ENCODE measurements around the gene UCHL1.
"Not testable (repeated sequence)": the region's sequence is repeated elsewhere in the genome, so short reads cannot be mapped to it uniquely, and the experiment has no call there.

UCHL1 gene

DNA sequence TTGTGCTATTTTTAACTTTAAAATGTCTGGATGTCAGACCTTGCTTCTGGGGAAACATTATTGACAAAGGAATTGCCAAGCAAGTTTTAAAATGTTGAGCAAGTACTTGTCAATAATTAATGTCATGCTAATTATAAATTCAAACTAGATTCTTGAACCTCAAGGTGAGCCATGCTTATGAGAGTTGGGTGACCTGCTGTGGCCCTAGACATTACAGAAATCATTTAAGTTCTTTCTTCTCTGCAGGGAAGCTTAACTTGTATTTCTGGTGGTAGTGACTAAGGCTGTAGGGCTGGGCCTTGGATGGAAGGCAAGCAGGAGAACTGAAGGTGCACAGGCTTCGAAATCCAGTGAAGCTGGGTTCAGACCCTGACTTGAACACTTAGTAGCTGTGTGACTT lies 14.8 kb upstream of the UCHL1 start:
- DNase-seq: no peak

DNA sequence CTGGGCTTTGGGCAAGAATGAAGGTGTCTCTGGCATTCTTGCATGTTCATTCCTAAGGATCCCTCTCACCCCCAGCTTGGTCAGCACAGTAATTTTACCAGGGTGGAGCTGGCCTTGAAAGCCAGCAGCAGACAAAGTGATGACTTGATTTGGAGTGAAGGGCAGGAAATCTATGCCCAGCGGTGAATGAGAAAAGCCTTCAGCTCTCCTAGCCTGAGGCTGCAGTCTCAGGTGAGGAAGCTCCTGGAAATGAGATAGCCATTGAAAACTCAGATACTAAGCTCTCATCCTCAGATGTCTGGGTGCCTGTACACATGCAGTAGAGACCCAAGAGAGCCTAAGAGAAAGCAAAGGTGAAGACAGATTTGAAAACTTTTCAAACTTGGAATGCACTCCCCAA lies 10.7 kb upstream of the UCHL1 start:
- DNase-seq: no peak

DNA sequence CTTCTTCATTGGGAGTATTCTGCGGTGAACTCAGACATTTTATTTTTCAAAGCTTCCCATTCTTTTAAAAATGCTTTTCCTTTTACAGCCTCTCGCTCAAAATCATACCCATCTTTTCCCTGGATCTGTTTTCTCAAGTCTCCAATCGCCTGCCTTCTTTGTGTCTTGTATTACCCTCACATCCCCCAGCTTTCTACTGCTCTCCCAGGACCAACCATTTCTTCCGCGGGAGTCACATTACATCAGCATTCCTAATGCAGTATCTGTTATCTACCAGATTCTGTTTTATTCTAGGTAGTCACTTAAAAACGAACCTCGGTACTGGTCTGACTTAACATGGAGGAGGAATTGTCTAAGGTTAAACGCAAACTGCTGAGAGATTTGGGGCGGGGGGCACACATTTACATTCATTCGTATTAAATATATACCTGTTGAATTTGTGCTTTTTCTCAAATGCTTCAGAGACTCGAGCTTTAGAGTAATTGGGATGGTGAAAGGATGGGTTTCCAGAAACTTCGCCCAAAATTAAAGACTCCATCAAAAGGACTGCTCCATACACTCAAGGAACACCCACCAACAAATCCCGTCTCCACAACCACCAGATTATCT lies 493 bp upstream of the UCHL1 start:
- DNase-seq: no peak

DNA sequence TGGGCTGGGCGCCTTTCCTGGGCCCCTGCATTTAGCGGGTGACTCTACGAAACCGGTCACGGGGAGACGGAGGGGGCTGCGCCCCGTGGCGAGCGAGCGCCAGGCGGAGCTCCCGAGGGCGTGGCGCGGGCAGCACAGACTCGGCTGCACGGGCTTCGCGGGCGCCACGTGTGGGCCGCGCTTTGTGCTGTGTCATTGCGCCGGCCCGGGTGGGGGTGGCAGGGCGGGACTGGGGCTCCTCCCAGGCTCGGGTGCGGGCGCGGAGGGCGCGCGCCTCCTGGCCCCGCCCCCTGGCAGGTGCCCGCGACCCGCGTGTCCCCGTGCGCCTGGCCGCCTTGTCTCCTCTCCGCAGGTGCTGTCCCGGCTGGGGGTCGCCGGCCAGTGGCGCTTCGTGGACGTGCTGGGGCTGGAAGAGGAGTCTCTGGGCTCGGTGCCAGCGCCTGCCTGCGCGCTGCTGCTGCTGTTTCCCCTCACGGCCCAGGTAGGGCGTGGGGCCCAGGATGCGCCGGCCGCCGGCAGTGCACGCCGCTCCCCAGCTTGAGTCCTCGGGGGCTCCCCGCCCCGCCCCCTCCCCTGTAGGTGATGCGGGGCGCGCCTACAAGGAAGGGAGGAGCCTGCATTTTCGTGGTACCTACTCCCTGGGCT lies 651 bp downstream of the UCHL1 start:
- DNase-seq: peak; percentile 62

DNA sequence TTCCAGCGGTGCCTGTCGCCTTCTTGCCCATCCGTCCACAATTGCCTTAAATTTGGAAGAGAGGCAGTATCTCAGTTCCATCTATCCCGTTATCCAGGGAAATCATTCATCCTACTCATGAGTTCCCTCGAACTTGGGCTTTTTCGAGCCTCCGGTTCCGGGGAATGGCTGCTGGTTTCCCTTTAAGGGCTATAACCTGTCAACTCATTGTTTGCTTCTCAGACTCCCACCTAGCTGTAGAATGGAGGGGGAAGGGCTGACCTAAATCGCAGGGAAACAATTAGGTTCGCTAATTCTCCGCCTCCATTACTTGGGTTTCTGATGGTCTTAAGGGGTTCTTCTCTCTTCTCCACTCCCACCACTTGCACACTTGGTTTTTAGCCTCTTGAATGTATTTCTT lies 1.2 kb downstream of the UCHL1 start:
- DNase-seq: no peak

DNA sequence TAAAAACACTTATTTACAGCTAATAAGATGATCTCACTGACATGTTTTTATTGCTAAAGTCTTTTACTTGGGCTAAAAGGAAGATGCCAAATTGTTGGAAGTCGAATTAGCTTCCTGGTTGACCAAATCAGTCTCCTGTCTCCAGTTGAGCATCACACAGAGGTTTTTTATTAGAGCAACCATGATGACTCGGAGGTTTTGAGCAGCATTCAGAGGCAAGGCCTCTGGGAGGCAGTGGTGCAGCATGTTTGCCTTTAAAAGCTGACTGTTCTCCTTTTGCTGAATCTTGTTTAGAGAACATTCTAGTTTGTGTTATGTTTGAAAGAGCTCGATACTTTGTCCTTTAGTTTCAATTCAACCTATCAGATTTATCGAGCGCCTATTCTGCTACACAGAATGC lies 2.1 kb downstream of the UCHL1 start:
- DNase-seq: no peak

DNA sequence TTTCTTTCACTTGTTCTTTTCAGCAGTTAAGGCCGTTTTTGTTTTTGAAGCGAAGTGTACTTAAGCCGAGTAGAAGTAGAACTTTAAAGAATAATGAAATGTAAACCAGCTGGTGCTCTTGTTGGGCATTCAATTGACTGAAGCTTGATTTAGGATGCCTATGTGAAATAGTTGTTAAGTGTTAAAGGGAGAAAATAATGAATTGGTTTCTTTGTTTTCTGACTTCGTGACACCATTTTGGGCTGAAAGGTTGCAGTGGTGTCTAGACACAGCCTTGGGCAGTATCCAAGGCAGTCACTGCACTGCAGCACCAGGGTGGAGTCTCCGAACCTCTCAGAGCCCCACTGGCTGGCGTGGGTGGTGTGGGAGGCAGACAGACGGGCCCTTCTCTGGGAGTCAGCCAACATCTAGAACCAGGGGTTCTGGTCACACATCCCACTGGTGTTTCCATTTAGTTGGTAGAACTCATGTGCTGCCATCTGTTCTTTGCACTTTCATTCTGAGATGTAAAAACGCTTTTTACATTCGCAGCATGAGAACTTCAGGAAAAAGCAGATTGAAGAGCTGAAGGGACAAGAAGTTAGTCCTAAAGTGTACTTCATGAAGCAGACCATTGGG lies 3.5 kb downstream of the UCHL1 start:
- DNase-seq: no peak

DNA sequence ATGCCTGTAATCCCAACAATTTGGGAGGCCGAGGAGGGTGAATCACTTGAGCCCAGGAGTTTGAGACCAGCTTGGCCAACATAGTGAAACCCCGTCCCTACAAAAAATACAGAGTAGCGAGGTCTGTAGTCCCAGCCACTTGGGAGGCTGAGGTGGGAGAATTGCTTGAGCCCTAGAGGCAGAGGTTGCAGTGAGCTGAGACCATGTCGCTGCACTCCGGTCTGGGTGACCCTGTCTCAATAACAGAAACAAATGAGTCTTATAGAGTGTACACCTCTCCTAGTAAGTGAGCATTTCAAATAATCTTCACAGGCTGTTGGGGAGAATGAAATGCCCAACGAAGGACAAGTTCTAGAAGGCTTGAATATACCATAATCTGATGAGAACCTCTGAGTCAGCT lies 5.5 kb downstream of the UCHL1 start:
- no peak for DNase-seq

DNA sequence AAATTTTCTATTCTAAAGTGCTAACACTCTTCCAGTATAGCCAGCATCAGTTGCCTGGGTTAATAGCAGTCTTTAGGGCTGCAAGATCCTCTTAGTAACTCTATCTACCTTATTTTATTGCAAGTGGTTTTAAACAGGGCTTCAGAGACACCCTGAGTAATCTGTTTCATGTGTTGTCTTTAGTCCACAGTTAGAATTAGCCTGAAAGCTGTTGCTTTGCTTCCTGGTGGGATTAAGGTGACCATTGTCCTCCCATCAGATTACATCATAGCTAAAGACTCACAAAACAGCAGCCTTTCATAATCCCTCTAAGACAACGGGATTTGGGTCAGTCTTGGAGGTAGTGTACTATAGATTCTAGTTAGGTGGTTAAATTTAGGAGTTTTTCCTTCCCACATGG lies 7.5 kb downstream of the UCHL1 start:
- DNase-seq: no peak

DNA sequence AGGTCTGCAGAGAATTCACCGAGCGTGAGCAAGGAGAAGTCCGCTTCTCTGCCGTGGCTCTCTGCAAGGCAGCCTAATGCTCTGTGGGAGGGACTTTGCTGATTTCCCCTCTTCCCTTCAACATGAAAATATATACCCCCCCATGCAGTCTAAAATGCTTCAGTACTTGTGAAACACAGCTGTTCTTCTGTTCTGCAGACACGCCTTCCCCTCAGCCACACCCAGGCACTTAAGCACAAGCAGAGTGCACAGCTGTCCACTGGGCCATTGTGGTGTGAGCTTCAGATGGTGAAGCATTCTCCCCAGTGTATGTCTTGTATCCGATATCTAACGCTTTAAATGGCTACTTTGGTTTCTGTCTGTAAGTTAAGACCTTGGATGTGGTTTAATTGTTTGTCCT lies 11.3 kb downstream of the UCHL1 start:
- no peak for DNase-seq

DNA sequence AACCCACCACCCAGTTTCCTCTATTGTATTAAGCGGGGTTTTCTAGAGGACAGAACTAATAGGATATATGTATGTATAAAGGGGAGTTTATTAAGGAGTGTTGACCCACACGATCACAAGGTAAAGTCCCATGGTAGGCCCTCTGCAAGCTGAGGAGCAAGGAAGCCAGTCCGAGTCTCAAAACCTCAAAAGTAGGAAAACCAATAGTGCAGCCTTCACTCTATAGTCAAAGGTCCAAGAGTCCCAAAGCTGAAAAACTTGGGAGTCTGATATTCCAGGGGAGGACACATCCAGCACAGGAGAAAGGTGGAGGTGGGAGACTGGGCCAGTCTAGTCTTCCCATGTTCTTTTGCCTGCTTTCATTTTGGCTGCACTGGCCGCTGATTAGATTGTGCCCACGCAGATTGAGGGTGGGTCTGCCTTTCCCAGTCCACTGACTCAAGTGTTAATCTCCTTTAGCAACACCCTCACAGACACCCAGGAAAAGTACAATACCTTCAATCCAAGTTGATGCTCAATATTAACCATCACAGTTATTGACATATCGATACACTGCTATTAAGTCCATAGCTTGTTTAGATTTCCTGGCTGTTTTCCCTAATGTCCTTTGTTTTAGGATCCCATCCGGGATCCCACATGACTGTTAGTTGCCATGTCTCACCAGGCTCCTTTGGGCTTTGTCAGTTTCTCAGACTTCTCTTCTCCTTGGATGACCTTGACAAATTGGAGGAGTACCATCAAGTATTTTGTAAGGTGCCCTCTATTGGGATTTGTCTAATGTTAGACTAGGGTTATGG lies 12.2 kb downstream of the UCHL1 start:
- no peak for DNase-seq

DNA sequence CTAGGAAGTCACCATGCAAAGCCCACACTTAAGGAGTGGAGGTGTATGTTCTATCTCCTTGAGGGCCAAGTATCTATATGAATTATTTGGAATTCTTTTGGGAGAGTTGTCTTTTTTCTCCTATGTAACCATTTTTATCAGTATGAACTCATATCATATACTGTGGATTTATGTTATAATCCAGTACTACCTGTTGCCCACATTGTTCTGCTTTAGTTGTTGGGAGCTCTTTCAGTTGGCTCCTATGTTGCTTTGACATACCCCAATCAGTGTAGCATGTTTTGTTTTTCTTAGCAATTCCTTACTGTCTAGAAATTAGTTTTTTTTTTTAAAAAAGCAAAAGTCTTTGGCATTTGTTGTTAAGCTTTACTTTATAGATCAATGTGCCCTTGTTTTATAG lies 13.0 kb downstream of the UCHL1 start:
- DNase-seq: no peak

DNA sequence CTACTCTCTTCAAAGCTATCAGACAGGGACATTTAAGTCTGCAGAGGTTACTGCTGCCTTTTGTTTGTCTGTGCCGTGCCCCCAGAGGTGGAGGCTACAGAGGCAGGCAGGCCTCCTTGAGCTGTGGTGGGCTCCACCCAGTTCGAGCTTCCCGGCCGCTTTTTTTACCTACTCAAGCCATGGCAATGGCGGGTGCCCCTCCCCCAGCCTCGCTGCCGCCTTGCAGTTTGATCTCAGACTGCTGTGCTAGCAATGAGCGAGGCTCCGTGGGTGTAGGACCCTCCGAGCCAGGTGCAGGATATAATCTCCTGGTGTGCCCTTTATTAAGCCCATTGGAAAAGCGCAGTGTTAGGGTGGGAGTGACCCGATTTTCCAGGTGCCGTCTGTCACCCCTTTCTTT lies 19.2 kb downstream of the UCHL1 start:
- not testable (repeated sequence) for DNase-seq

DNA sequence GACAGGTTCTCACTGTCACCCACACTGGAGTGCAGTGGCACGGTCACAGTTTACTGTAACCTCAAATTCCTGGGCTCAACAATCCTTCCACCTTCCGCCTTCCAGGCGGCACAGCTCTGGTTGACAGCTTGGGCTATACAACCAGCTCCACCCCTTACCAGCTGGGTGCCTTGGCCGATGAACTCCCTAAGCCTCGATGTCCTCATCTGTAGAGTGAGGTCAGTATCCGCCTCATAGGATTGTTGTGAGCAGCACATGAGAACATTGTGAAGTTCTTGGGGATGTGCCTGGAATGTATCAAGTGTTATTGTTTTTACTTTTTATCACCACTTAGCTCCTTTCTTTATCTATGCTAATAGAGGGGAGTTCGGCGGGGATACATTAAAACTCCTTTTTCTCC lies 23.3 kb downstream of the UCHL1 start:
- DNase-seq: no peak

DNA sequence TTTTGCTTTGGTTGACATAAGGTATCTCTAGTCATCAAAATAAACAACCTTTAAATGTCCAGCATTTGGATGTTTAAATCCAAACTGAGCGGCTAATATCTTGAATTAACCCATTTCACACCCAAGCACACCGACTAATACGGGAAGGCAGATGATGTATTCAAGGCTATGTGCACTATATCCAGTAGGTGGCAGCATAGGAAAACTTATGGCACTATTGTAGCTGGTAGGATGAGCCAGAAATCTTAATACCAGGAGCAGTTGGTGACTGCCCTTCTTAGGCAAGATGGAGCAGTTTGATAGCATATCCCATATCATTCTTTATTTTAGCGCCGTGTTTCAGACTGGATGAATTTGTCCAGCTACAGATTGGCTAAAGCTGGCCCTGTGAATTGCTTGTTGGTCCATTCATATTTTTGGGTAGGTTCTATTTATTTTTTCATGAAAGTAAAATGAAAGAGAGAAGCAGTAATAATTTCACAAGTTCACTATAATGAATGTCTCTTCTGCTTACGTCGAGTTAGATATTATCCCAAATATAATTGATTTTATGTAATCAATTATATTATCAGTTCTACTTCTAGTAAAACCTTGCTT lies 24.4 kb downstream of the UCHL1 start:
- no peak for DNase-seq

DNA sequence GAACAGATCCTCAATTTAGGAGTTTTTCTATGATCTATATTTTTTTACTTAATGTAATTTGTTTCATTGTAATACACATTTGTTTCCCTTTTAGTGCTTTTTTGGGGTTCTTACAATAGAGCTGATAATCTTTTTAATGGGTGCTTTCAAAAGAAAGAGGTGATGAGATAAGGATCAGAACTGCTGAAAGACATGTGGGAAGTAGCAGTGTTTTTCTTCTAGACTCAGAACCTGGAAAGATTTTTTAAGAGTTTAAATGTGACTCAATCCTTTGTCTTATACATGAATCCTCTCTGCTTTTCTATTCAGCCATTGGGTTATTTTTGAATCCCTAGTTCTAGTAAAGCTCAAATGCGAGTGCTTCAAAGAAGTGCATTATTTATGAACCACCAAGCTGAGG lies 25.6 kb downstream of the UCHL1 start:
- DNase-seq: no peak

DNA sequence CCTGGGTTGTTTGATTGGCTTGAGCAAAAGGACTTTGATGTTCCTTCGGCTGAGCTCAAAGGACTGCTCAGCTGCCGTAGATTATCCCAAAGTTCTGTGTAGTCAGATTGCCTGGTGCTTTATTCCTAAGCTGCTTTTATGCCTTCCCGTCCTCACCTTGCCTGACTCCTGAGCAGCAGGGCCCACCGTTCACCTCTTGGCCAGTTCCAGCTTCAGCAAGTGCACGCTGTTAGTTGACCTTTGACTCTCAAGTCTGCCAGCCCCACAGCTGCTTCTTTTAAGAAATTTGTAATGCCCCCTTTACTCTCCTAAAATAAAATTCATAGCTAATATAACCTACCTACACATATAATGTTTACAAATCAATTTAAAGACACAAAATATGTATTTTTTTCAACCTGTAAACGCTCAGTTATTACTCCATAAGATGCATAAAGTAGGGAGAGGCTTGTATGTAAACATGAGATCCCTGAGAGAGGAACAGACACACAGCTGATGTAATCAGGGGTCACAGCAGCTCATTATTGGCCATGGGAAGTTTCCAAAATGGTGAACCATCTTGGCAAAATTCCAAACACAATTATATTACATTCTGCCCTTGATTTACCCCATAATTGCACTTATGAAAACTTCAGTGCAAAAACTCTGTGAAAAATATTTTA lies 28.6 kb downstream of the UCHL1 start:
- no peak for DNase-seq

DNA sequence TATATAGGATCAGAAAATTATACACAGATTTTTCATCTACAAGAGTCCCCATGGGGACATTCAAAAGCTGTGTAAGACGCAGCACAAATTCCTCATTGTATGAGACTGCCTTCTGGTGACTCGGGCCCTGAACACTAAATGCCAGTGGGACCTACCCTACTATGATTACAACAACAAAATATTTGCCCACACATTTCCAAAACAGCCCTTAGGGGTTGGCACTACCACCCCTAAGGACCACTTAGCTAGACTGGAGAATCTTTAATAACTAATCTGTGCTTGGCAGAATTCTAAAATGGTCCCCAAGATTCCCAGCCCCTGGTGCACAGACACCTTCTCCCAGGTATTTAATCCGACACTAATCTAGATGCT lies 29.1 kb downstream of the UCHL1 start:
- DNase-seq: no peak

DNA sequence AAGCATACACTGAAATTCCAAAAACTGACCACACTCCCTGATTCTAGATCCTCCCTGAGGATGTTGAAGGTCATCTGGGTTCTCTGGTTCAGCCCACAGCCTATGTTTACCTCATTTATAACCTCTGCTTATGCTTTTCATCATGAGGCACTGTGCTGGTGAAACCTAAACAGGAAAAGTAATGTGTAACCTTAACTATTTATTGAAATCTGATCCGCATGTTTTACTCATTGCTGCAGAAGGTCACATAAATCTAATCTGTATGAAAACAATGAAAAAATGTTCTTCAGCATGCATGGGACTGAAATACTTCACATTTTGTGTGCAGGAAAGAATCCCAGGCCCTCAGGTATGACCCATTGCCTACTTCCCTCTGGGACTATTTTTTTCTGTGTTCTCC lies 30.3 kb downstream of the UCHL1 start:
- no peak for DNase-seq

DNA sequence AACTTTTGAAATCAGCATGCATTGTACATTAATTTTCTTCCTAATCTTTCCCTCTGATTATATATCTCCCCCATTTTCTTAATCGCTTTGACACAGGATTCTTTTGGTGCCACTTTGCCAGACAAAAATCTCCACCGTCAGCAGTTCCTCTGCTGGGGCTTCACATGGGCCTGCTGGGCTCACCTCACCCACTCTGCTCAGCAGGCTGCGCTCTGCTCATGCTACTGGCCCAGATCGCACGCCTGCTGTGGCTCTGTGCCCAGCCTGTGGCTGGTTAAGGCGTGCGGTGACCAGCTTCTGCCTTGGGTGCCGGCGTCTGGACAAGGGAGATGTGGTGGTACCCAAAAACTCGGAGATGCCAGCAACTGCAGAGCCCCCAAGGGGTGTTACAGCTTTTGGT lies 31.1 kb downstream of the UCHL1 start:
- no peak for DNase-seq

DNA sequence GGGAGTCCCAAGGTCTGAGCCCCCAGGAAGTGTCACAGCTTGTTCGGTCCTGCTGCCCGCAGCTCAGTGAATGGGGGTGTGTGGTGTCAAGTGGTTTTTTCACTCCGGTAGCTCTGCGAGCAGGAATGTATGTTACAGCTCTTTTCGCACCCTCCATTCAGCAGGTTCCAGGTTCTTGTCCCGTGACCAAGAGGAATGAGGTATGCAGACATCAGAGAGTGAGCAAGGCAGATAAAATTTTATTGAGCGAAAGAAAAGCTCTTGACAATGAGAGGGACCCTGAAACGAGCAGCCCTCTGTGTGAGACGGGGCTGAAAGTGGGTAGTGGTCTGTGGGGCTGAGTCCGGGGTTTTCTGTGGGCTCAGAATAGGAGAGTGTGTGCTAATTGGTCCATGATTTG lies 31.5 kb downstream of the UCHL1 start:
- no peak for DNase-seq

DNA sequence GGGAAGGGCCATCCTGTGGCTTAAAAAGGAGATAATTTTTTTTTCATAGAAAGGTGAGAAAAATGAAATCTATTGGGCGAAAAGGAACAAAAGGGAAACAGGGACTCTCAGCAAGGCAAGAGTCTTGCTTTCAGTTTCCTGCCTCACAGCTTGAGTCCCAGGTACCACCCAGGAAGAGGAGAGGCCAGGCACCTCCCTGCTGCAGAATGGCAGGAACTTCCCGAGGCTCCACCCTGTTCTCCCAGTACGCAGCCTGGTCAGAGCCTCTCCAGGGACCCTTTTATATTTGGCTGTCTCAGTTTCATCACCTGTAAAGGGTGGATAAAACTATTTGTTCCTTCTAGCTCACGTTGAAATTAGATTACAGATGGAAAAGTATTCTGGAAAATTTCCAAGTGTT lies 33.8 kb downstream of the UCHL1 start:
- DNase-seq: no peak

DNA sequence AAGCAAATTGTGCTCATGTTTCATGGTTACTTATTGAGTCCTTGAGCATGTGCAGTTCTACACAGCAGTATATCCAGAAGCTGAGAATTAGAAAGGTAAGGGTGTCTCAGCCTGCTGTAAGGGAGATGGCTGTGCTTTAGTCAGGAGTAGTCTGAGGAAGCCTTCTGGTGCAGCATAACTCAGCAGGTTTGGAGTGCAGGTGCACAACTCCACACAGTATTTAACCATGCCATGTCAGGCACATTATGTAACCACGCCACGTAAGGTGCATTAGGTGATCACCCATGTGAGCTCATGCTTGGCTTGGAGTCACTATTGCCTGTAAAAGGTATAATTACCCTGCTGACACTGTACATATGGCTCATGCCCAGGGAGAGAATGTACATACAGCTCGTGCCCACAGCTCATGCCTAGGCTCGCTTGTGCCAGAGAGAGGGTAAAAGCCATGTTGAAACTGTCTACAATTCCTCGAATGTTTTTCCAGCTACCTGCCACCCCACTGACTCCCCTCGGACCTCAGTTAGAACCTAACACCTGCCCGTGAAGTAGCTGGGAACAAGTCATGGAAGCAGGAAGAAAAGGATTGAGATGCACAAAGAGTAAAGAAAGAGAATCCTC lies 37.8 kb downstream of the UCHL1 start:
- no peak for DNase-seq
